DOHH2 (cell line): Measurements from ENCODE around the gene PI4K2A.
"Not testable (repeated sequence)": the region's sequence is repeated elsewhere in the genome, so short reads cannot be mapped to it uniquely, and the experiment has no call there.

Source experiments
- CTCF ChIP-seq: fragments of 200-600 bp; sonication (generic); IDR thresholded peaks from one replicate; pipeline ENCODE4 v1.5.1; 2014; ENCODE audit warnings: antibody characterized with exemption, mild to moderate bottlenecking, low read depth, low read length; ENCODE audit not compliant: poor library complexity, severe bottlenecking
- EZH2phosphoT487 ChIP-seq: fragments of 200-600 bp; sonication (generic); IDR thresholded peaks from 2 replicates; pipeline ENCODE4 v1.6.1; 2017; ENCODE audit warnings: borderline replicate concordance, mild to moderate bottlenecking, antibody characterized with exemption, low read length, moderate library complexity, mixed read lengths

DNA sequence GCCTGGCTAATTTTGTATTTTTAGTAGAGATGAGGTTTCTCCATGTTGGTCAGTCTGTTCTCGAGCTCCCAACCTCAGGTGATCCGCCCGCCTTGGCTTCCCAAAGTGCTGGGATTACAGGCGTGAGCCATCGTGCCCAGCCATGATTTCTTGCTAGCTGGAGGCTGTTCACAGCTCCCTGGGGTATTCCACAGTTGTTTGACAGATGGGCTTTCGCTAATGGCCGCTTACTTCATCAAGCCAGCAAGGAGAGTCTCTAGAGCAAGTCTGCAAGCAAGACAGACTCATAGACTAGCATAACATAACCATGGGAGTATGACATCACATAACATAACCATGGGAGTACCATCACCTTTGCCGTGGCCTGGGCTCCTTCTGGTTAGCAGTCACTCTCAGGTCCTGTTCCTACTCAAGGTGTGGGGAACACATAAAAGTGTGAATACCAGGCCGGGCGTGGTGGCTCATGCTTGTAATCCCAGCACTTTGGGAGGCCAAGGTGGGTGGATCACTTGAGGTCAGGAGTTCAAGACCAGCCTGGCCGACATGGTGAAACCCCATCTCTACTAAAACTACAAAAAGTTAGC is 57.7 kb downstream of the PI4K2A start:
- not testable (repeated sequence) for TF ChIP-seq CTCF, EZH2phosphoT487
